ENCODE data around the gene BRSK2.
"Not testable (repeated sequence)": the region's sequence is repeated elsewhere in the genome, so short reads cannot be mapped to it uniquely, and the experiment has no call there.

The BRSK2 gene

DNA sequence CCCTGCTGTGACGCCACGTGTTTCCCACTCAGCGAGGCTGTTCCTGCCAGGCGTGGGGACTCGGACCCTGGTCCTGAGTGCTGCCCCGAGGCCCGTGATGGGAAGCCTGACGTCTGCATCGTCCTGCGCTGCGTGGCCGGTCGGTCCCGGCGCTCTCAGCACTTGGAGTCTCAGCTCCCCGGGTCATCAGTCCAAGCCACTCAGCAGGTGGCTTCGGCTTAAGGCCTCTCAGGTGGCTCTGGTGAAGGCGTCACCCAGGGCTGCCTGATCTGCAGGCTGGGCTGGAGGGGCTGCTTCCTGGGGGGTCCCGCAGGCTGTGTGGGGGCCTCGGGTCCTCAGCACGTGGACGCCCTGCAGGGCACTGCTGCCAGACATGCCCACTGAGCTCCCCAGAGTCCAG lies 35.3 kb downstream of the BRSK2 start:
- DNase-seq (ENCODE audit: low read depth, low spot score): no peak
- Histone ChIP-seq H3K4me1 (ENCODE audit: insufficient read depth, insufficient read length) (no peaks in the 10 kb centered on the region), H3K36me3 (ENCODE audit: insufficient read depth, insufficient read length, low read length) (no peaks in the 10 kb centered on the region), H3K27me3 (ENCODE audit: insufficient read depth, insufficient read length) (no peaks in the 10 kb centered on the region), H3K9ac (ENCODE audit: insufficient read length, low read depth) (no peak overlapping the region), H3K9me3 (ENCODE audit: insufficient read depth, low read length) (peaks cover 7% of the 10 kb centered on the region; the same call in 1 of the 2 replicates), H3K4me3 (ENCODE audit: insufficient read length, low read depth) (no peak overlapping the region)
- TF ChIP-seq ZNF274 (IDR thresholded peaks at IDR 0.05; ENCODE audit: low read depth, low read length): no peak
- no peak for TF ChIP-seq YY1 (IDR thresholded peaks at IDR 0.05; ENCODE audit: insufficient read depth, insufficient read length)
- TF ChIP-seq SUZ12 (IDR thresholded peaks at IDR 0.05; ENCODE audit: extremely low read depth, insufficient read depth, insufficient read length): no peak

DNA sequence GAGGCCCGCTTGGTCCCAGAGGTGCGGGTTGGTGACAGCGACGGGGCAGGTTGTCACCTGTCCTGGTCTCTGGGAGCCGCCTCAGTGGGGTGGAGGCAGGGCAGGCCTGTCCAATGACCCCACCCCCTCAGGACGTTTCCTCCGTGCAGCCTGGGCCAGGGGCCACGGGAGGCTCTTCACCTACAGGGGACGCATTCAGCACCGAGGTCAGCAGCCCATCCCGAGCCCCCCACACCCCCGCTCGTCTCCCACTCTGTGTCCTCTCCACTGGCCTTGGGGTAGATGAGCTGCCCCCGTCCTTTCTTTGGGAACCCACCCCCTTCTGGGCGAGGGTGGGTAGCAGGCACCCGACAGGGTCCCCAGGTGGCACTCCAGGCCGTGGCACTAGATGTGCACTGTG lies 35.7 kb downstream of the BRSK2 start:
- Histone ChIP-seq H3K36me3 (ENCODE audit: insufficient read depth, insufficient read length, low read length) (no peaks in the 10 kb centered on the region), H3K4me1 (ENCODE audit: insufficient read depth, insufficient read length) (no peaks in the 10 kb centered on the region), H3K9ac (ENCODE audit: insufficient read length, low read depth) (no peak overlapping the region), H3K4me3 (ENCODE audit: insufficient read length, low read depth) (no peak overlapping the region), H3K9me3 (ENCODE audit: insufficient read depth, low read length) (0 out of 2 replicates have a peak, but pooled peaks cover 2% of the 10 kb centered on the region), H3K27me3 (ENCODE audit: insufficient read depth, insufficient read length) (no peaks in the 10 kb centered on the region)
- DNase-seq (ENCODE audit: low read depth, low spot score): no peak
- TF ChIP-seq SUZ12 (IDR thresholded peaks at IDR 0.05; ENCODE audit: extremely low read depth, insufficient read depth, insufficient read length): no peak
- no peak for TF ChIP-seq ZNF274 (IDR thresholded peaks at IDR 0.05; ENCODE audit: low read depth, low read length)
- no peak for TF ChIP-seq YY1 (IDR thresholded peaks at IDR 0.05; ENCODE audit: insufficient read depth, insufficient read length)

DNA sequence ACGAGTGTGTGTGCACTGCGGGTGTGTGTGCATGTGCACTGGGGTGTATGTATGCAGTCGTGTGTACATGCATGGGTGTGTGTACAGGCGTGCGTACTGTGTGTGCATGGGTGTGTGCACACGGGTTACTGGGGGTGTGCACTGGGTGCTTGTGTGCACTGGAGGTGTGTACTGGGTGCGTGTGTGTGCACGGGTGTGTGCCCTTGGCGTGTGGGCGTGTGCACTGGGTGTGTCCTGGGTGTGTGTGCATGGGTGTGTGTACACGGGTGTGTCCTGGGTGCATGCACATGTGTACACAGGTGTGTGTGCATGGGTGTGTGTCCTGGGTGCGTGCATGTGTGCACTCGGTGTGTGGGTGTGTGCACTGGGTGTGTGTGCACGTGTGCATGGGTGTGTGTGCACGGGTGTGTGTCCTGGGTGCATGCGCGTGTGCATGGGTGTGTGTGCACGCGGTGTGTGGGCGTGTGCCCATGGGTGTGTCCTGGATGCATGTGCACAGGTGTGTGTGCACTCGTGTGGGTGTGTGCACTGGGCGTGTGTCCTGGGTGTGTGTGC lies 39.1 kb downstream of the BRSK2 start:
- H3K9me3 ChIP-seq (ENCODE audit: insufficient read depth, low read length): no peaks in the 10 kb centered on the region
- TF ChIP-seq SUZ12 (IDR thresholded peaks at IDR 0.05; ENCODE audit: extremely low read depth, insufficient read depth, insufficient read length) (no peak), YY1 (IDR thresholded peaks at IDR 0.05; ENCODE audit: insufficient read depth, insufficient read length) (no peak), ZNF274 (IDR thresholded peaks at IDR 0.05; ENCODE audit: low read depth, low read length) (no peak)
- H3K36me3 ChIP-seq (ENCODE audit: insufficient read depth, insufficient read length, low read length): no peaks in the 10 kb centered on the region
- no peaks in the 10 kb centered on the region for H3K27me3 ChIP-seq (ENCODE audit: insufficient read depth, insufficient read length)
- no peaks in the 10 kb centered on the region for H3K4me1 ChIP-seq (ENCODE audit: insufficient read depth, insufficient read length)
- no peak for DNase-seq (ENCODE audit: low read depth, low spot score)
- no peak overlapping the region for H3K9ac ChIP-seq (ENCODE audit: insufficient read length, low read depth)
- H3K4me3 ChIP-seq (ENCODE audit: insufficient read length, low read depth): no peak overlapping the region

DNA sequence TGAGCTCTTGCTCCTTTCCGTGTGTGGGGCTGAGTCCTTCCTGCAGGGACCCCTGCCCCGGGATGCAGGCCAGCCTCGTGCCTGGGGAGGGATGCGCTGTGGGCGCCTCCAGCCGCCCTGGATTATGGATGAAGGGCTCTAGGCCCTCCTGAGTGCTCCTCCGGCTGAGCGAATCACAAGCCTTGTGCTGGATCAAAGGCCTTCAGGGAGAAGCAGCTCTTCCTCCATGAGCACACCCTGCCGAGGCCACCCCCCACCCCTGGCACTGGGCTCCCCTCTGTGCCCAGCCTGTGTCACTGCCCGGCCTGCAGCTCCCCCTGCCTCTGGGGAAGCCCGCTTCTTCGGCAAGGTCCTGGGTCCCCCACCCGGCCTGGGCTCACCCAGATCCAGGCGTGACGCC lies 43.8 kb downstream of the BRSK2 start:
- TF ChIP-seq ZNF274 (IDR thresholded peaks at IDR 0.05; ENCODE audit: low read depth, low read length) (no peak), SUZ12 (IDR thresholded peaks at IDR 0.05; ENCODE audit: extremely low read depth, insufficient read depth, insufficient read length) (no peak), YY1 (IDR thresholded peaks at IDR 0.05; ENCODE audit: insufficient read depth, insufficient read length) (no peak)
- no peaks in the 10 kb centered on the region for H3K9me3 ChIP-seq (ENCODE audit: insufficient read depth, low read length)
- H3K27me3 ChIP-seq (ENCODE audit: insufficient read depth, insufficient read length): no peaks in the 10 kb centered on the region

DNA sequence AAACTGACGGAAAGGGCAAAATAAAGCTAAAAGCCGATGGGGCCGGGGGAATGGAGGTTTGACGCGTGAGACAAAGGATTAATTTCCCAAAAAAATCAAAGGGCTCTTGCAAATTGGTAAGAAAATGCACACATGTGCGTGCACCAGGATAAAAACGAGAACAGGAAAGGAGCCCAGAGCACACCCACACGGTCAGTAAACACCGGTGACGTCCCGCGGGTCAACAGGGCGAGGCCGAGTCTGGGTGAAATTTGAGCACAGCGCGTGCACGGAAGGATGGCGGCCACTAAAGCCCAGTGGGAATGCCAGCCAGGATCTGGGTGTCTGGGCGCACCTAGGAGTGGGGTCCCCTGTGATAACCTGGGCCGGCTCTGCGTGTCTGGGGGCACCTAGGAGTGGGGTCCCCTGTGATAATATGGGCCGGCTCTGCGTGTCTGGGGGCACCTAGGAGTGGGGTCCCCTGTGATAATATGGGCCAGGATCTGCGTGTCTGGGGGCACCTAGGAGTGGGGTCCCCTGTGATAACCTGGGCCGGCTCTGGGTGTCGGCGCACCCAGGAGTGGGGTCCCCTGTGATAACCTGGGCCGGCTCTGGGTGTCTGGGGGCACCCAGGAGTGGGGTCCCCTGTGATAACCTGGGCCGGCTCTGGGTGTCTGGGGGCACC lies 44.4 kb downstream of the BRSK2 start:
- Histone ChIP-seq H3K27me3 (ENCODE audit: insufficient read depth, insufficient read length) (no peaks in the 10 kb centered on the region), H3K4me3 (ENCODE audit: insufficient read length, low read depth) (no peak overlapping the region), H3K9ac (ENCODE audit: insufficient read length, low read depth) (no peak overlapping the region), H3K9me3 (ENCODE audit: insufficient read depth, low read length) (no peaks in the 10 kb centered on the region), H3K36me3 (ENCODE audit: insufficient read depth, insufficient read length, low read length) (no peaks in the 10 kb centered on the region), H3K4me1 (ENCODE audit: insufficient read depth, insufficient read length) (peaks cover 30% of the 10 kb centered on the region)
- no peak for DNase-seq (ENCODE audit: low read depth, low spot score)
- no peak for TF ChIP-seq SUZ12 (IDR thresholded peaks at IDR 0.05; ENCODE audit: extremely low read depth, insufficient read depth, insufficient read length)
- no peak for TF ChIP-seq ZNF274 (IDR thresholded peaks at IDR 0.05; ENCODE audit: low read depth, low read length)

More for the DNA sequence above, 43.8 kb downstream of the BRSK2 start:
- Histone ChIP-seq H3K9ac (ENCODE audit: insufficient read length, low read depth) (no peak overlapping the region), H3K36me3 (ENCODE audit: insufficient read depth, insufficient read length, low read length) (no peaks in the 10 kb centered on the region), H3K4me1 (ENCODE audit: insufficient read depth, insufficient read length) (peaks cover 27% of the 10 kb centered on the region), H3K4me3 (ENCODE audit: insufficient read length, low read depth) (no peak overlapping the region)
- no peak for DNase-seq (ENCODE audit: low read depth, low spot score)

DNA sequence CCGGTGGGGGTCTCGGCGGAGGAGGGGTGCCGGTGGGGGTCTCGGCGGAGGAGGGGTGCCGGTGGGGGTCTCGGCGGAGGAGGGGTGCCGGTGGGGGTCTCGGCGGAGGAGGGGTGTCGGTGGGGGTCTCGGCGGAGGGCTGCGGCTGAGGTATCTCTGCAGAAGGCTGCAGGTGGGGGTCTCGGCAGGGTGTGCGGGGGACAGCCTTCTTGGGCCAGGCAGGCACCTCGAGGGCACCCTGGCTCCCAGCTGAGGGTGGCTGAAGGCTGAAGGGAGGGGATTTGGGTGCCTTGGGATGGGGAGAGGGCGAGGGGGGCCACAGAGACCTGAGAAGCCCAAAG lies 45.7 kb downstream of the BRSK2 start:
- not testable (repeated sequence) for H3K9ac ChIP-seq (ENCODE audit: insufficient read length, low read depth); H3K27me3 ChIP-seq (ENCODE audit: insufficient read depth, insufficient read length); H3K9me3 ChIP-seq (ENCODE audit: insufficient read depth, low read length); H3K36me3 ChIP-seq (ENCODE audit: insufficient read depth, insufficient read length, low read length); H3K4me3 ChIP-seq (ENCODE audit: insufficient read length, low read depth); DNase-seq (ENCODE audit: low read depth, low spot score)
- H3K4me1 ChIP-seq (ENCODE audit: insufficient read depth, insufficient read length): peaks cover 30% of the 10 kb centered on the region

DNA sequence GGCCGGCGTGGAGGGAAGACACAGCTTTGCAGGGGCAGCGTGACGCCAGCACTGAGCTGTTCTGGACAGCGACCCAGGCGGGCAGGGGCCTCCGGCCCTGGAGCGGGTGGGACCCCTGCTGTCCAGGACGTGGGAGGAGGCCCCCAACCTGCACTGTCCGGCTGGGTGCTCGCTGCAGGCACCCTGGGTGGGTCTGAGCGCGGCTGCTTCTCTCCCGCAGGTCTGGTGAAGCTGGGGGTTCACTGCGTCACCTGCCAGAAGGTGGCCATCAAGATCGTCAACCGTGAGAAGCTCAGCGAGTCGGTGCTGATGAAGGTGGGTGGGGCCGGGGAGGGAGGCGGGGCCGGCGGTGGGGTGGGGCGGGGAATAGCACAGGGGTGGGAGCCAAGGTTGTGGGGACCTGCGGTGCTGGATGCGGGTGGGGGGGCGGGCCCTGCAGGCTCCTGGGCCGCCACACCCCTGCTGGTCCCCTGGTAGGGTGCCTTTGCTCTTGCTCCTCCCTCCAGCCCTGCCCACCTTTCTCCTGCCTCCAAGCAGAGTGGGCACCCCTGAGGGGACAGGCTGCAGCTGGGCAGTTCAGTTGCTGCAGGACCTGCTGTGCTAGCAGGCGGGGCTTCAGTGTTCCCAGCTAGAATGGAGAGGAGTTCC lies 46.2 kb downstream of the BRSK2 start:
- Histone ChIP-seq H3K4me1 (ENCODE audit: insufficient read depth, insufficient read length) (peaks cover 30% of the 10 kb centered on the region), H3K4me3 (ENCODE audit: insufficient read length, low read depth) (no peak overlapping the region), H3K9me3 (ENCODE audit: insufficient read depth, low read length) (no peaks in the 10 kb centered on the region), H3K27me3 (ENCODE audit: insufficient read depth, insufficient read length) (no peaks in the 10 kb centered on the region), H3K9ac (ENCODE audit: insufficient read length, low read depth) (no peak overlapping the region), H3K36me3 (ENCODE audit: insufficient read depth, insufficient read length, low read length) (no peaks in the 10 kb centered on the region)
- no peak for TF ChIP-seq YY1 (IDR thresholded peaks at IDR 0.05; ENCODE audit: insufficient read depth, insufficient read length)
- no peak for TF ChIP-seq SUZ12 (IDR thresholded peaks at IDR 0.05; ENCODE audit: extremely low read depth, insufficient read depth, insufficient read length)
- DNase-seq (ENCODE audit: low read depth, low spot score): no peak
